NT2/D1 (cell line): ENCODE data around the gene FAM13B.
"Not testable (repeated sequence)": the region's sequence is repeated elsewhere in the genome, so short reads cannot be mapped to it uniquely, and the experiment has no call there.

ENCODE experiments used
- DNase-seq: peaks from one replicate; pipeline ENCODE4 v3.0.0-alpha.2; 2011; ENCODE audit warnings: low read depth, low spot score
- H3K27me3 ChIP-seq: 2 replicates; pipeline ENCODE4 v1.6.0; 2011; ENCODE audit warnings: mild to moderate bottlenecking; ENCODE audit not compliant: insufficient read length, insufficient read depth
- H3K36me3 ChIP-seq: 2 replicates; pipeline ENCODE4 v1.6.1; 2011; ENCODE audit warnings: mild to moderate bottlenecking, low read length, mixed read lengths; ENCODE audit not compliant: insufficient read depth, insufficient read length
- H3K4me1 ChIP-seq: 2 replicates; pipeline ENCODE4 v1.5.1; 2011; ENCODE audit not compliant: insufficient read depth, insufficient read length
- H3K4me3 ChIP-seq: 2 replicates; pipeline ENCODE4 v1.5.1; 2011; ENCODE audit warnings: low read depth; ENCODE audit not compliant: insufficient read length
- H3K9ac ChIP-seq: 2 replicates; pipeline ENCODE4 v1.6.0; 2011; ENCODE audit warnings: low read depth; ENCODE audit not compliant: insufficient read length
- H3K9me3 ChIP-seq: 2 replicates; pipeline ENCODE4 v1.5.1; 2011; ENCODE audit warnings: mild to moderate bottlenecking, low read length; ENCODE audit not compliant: insufficient read depth
- SUZ12 ChIP-seq: IDR thresholded peaks from 2 replicates; pipeline ENCODE4 v1.6.1; 2011; ENCODE audit not compliant: insufficient read length, insufficient read depth; ENCODE audit errors: extremely low read depth
- YY1 ChIP-seq: IDR thresholded peaks from 2 replicates; pipeline ENCODE4 v1.6.1; 2011; ENCODE audit not compliant: insufficient read length, insufficient read depth
- ZNF274 ChIP-seq: IDR thresholded peaks from 2 replicates; pipeline ENCODE4 v1.6.1; 2011; ENCODE audit warnings: mild to moderate bottlenecking, low read depth, low read length

Gene FAM13B

GRCh38 chr5:138051441-138052296 lies 18.8 kb upstream of the FAM13B start:
- Histone ChIP-seq H3K4me3 (no peak overlapping the region), H3K36me3 (no peaks in the 10 kb centered on the region), H3K4me1 (peaks cover 3% of the 10 kb centered on the region), H3K27me3 (no peaks in the 10 kb centered on the region), H3K9ac (no peak overlapping the region), H3K9me3 (no peaks in the 10 kb centered on the region)
- no peak for DNase-seq
- TF ChIP-seq ZNF274, result no peak
- TF ChIP-seq YY1, result no peak
- no peak for TF ChIP-seq SUZ12

GRCh38 chr5:138045283-138045682 lies 12.4 kb upstream of the FAM13B start:
- not testable (repeated sequence) for H3K4me3 ChIP-seq, H3K27me3 ChIP-seq, DNase-seq, H3K36me3 ChIP-seq, H3K9me3 ChIP-seq, H3K9ac ChIP-seq, H3K4me1 ChIP-seq

GRCh38 chr5:138038826-138039225 lies 5.9 kb upstream of the FAM13B start:
- no peaks in the 10 kb centered on the region for H3K9me3 ChIP-seq
- H3K36me3 ChIP-seq, result no peaks in the 10 kb centered on the region
- H3K4me1 ChIP-seq, result no peaks in the 10 kb centered on the region
- no peak overlapping the region for H3K4me3 ChIP-seq
- TF ChIP-seq YY1 (no peak), SUZ12 (no peak), ZNF274 (no peak)
- no peak overlapping the region for H3K9ac ChIP-seq
- no peaks in the 10 kb centered on the region for H3K27me3 ChIP-seq
- DNase-seq, result no peak

- Histone ChIP-seq H3K9ac (no peak overlapping the region), H3K27me3 (no peaks in the 10 kb centered on the region), H3K36me3 (no peaks in the 10 kb centered on the region), H3K9me3 (no peaks in the 10 kb centered on the region), H3K4me3 (no peak overlapping the region), H3K4me1 (no peaks in the 10 kb centered on the region)
- TF ChIP-seq ZNF274 (no peak), YY1 (no peak), SUZ12 (no peak)
- DNase-seq, result no peak
Measured at GRCh38 chr5:138037907-138038633, 5.2 kb upstream of the FAM13B start.

GRCh38 chr5:138037271-138037670 lies 4.4 kb upstream of the FAM13B start:
- DNase-seq, result no peak
- Histone ChIP-seq H3K36me3 (no peaks in the 10 kb centered on the region), H3K4me3 (no peak overlapping the region), H3K9me3 (no peaks in the 10 kb centered on the region), H3K9ac (no peak overlapping the region), H3K27me3 (no peaks in the 10 kb centered on the region), H3K4me1 (no peaks in the 10 kb centered on the region)
- no peak for TF ChIP-seq ZNF274
- TF ChIP-seq SUZ12, result no peak
- TF ChIP-seq YY1, result no peak

GRCh38 chr5:138035605-138036537 lies 3.0 kb upstream of the FAM13B start:
- no peaks in the 10 kb centered on the region for H3K9me3 ChIP-seq
- H3K36me3 ChIP-seq, result no peaks in the 10 kb centered on the region
- H3K4me3 ChIP-seq, result no peak overlapping the region
- TF ChIP-seq YY1, result no peak
- no peak for TF ChIP-seq SUZ12
- no peak for TF ChIP-seq ZNF274
- H3K9ac ChIP-seq, result no peak overlapping the region
- no peaks in the 10 kb centered on the region for H3K4me1 ChIP-seq
- DNase-seq, result peak; percentile 72
- H3K27me3 ChIP-seq, result no peaks in the 10 kb centered on the region

- Histone ChIP-seq H3K4me3 (peak overlapping the region; percentile 75), H3K9ac (no peak overlapping the region), H3K27me3 (no peaks in the 10 kb centered on the region), H3K36me3 (peaks cover 3% of the 10 kb centered on the region), H3K9me3 (no peaks in the 10 kb centered on the region), H3K4me1 (no peaks in the 10 kb centered on the region)
- TF ChIP-seq ZNF274, result no peak
- TF ChIP-seq SUZ12, result no peak
- TF ChIP-seq YY1, result no peak
- no peak for DNase-seq
Measured at GRCh38 chr5:138033907-138034306, 1.0 kb upstream of the FAM13B start.
